SHP77 treated with DMSO at 0.1 percent for 48 hours (cell line): ENCODE data around the gene SERPINB1.

Experiments used
- DNase-seq: peaks from one replicate; lab custom pipeline; 2025; lab: John Stamatoyannopoulos, UW

Gene SERPINB1

DNA sequence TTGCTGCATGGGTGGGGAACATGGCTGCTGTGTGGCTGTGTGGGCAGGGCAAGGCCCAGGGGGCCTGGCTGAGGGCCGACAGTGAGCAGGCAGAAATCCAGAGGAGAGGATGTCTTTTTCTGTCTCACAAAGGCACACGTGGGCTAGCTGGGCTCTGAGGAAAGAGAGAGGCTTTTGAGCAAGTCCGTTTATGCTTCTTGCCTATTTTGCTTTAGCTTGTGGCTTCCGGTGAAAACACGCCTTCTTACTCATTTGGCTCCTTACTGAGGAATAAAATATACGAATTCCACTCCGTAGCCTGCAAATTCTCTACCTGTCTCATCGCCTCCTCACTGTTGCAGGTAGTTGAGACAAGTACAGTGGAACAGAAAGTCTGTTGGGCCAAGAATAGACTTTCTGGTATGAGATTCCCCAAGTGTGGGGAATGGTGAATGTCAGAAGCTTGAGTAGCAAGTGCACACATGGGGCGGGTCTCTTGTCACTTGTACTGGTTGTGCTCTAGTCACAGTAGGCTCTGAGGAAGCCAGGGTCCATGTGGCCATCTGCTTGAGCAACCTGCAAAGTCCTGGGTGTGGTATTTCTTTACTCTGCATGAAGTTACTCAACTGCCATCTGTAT, 48.0 kb downstream of the SERPINB1 start:
- DNase-seq = no peak

DNA sequence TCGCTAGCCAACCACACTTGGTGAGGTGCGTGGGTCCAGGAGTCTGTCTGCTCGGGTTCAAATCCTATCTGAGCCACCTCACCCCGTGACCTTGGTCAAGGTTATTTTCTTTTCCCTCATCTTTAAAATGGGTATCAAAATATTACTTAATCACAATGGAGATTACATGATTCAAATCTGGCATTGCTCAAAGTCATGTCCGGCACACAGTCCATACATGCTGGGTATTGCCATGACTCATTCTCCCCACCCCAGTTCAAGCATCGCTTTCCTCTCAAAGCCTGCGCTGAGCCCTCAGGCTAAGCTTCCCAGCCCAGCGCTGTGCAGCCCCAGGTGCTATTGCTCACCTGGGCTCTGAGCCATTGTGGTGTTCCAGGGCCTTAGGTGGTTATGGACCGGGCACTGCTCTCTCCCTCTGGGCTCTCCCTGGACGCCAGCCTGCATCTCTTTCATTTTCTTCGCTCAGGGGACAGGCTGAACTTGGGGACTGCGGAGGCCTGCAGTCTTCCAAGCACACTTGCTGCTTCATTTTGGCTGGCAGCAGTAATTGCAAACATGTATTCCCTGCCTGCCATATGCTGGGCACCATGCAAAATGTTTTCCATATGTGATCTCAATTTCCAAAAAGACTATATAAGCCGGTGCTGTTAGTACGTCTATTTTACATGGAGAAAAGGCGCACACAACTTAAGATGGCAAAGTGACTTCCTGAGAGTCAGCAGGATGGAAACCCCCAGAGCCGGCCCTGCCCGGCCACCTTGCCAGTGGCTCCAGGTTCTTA, 49.1 kb downstream of the SERPINB1 start:
- no peak for DNase-seq

DNA sequence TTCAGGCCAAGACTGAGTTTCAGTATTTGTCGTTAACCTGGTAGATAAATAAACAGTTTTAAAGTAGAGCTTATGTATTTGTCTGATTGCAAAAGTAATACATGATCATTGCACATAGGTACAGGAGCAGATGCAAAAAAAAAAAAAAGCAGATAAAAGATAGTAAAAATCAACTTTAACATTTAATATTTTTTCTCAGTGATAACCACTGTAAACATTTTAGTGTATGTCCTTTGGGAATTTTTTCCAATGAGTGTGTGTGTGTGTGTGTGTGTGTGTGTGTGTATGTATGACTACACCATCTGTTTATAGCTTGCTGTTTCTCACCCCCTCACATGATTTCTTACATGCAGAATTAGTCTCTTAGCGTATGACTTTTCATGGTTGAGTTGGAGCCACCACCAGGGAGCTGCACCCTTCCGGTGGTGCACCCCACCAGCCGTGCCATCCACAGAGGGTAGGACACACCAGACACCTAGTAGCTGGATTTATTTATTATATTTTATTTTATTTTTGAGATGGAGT, 50.2 kb downstream of the SERPINB1 start:
- DNase-seq = no peak

DNA sequence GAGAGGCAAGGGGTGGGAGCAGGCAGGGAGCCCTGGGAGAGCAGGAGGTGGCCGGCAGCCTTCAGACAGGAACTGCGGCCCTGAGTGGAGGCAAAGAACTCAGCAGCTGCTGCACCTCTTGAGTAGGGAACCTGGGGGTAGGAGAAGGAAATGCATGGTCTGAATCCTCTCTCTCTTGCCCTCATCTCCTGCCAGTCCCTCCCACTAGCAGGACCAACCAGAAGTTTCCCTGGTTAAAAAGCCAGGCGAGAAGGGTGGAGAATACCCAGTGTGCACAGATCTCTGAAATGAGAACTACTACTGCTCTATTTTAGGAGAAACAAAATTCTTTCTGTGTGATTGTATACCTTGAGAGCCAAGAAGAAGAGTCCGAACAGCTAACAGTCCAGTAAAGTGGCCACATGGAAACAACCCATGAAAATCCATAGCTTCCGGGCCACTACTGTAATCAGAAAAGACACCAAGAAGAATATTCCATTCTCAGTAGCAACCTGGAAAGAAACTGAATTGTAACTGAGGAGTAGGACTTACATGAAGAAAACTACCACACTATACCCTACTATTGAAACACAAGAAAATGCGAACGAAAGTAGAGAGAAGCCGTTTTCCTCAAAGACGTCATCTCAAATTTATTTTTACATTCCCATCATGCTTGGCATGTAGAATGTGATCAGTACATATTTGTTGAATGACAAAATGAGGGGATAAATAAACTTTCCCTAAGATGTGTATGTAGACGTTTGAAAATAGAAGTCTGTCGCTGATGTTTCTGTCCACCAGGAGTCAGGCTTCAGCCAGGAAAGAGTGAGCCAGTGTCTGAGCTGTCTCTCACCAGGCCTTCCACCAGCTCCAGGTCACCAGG, 50.8 kb downstream of the SERPINB1 start:
- no peak for DNase-seq

DNA sequence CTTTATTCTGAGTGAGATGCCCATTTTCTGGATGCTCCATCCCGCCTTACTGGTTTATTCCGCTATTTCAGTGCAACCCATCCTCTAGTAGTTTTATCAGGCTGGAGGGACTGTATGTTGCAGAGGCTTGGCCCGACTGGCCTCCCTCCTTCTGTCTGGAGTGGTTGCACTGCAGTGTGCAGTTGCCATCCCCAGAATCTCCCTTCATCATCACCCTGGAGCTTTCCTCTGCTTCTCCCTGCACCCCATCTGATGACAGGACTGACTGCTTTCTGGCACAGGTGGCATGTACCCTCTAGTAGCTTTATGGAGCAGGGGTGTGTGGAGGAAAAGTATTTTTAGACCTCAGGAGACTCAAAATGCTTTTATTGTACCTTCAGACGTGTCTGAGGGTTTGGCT, 55.4 kb downstream of the SERPINB1 start:
- DNase-seq = no peak

DNA sequence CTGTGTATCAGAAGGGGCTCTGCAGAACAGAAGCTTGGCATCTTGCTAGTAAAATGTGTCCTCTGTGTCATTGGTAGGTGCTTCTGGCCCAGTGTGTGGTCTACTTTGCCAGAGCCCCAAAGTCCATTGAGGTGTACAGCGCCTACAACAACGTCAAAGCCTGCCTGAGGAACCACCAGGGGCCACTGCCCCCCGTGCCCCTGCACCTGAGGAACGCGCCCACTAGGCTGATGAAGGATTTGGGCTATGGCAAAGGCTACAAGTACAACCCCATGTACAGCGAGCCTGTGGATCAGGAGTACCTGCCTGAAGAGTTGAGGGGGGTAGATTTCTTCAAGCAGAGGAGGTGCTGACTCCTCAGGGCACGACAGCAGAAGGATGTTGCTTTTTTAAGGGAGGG, 56.7 kb downstream of the SERPINB1 start:
- no peak for DNase-seq

DNA sequence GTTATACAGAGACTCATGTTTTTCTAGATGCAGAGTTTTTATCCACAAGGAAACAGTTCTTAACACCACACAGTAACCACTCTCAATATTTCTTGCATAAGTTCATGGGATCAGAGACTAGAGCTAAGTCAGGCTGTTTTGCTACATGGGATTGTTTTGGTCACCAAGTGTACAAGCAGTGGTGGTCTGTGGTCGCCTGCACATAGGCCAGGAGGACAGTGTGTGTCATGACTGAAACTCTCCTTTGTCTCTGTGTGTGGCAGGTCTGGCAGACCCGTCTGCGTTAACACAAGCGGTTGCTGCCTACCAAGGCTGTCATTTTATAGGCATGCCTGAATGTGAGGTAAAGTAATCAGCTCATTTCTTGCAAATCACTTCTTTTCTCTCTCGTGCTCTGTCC, 57.6 kb downstream of the SERPINB1 start:
- DNase-seq = no peak

DNA sequence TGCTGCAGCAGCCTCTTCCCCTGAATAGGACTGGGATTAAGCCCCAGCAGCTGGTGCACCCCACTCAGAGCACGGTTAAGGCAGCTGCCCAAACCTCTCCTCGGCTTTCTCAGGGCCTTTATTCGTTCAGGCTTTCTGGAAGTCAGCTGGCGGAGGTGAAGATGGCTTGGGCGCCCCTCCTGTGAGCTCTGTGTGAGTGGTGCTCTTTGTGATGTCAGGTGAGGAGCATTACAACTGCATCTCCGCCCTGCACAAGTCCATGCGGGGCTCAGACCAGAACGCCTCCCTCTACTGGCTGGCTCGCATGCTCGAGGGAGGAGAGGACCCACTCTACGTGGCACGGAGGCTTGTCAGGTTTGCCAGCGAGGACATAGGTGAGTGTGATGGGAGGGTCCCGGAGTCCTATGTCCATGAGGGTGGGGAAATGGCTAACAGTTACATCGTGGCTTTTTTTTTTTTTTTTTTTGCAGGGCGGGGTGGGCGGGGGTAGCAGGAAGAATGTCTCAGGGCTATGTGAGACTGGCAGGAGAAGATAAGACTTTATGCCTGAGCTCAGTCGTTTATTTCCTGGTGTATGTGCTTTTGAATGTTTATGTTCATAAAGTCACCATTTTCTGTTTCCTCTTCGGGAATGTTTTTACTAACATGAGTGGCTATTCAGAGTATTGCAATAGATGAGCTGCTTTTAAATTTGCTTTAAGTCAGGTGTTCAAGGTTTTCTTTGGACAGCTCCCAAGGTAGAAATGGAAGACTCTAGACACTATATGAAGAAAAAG, 58.3 kb downstream of the SERPINB1 start:
- DNase-seq = no peak

DNA sequence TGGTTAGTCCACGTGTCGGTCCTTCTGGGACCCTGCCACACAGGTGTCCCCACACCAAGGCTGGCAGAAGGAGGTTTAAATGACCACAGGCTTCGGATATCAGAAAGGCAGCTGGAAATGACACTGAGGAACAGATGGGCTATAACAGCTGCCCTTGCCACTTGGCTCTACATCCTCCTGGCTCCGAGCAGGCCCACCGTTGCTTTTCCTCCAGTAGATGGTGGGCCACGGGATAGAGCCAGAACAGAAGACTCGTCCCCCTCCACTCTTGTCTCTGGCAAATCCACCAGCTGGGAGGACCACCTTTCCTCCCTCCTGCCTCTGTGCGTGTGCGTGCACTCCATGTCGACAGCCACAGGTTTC, 58.9 kb downstream of the SERPINB1 start:
- DNase-seq = no peak

DNA sequence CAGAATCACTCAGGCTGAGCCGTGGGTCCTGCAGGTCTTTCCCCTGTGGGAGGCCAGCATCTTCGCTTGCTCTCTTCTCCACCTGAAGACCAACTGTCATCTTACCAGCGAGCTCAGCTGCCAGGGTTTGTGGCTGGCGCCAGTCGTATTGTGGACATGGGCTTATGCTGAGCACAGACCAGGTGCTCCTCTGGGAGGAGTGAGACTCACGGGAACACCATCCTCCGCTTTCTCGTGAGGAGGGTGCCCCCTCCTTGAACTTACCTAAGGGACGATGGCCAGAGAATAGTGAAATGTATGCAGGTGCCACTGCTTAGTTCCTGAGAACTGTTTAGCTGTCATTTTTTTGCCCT, 59.3 kb downstream of the SERPINB1 start:
- DNase-seq = no peak
